DMS 273 (cell line): ENCODE results near the gene MYCL.
"Not testable (repeated sequence)": the region's sequence is repeated elsewhere in the genome, so short reads cannot be mapped to it uniquely, and the experiment has no call there.

Source experiments
- DNase-seq: peaks from one replicate; lab custom pipeline; 2025; ENCODE audit not compliant: unreplicated experiment; lab: John Stamatoyannopoulos, UW

The MYCL gene

GRCh38 chr1:39919545-39919944 lies 17.8 kb upstream of the MYCL start:
- DNase-seq, result peak; percentile 100

DNA sequence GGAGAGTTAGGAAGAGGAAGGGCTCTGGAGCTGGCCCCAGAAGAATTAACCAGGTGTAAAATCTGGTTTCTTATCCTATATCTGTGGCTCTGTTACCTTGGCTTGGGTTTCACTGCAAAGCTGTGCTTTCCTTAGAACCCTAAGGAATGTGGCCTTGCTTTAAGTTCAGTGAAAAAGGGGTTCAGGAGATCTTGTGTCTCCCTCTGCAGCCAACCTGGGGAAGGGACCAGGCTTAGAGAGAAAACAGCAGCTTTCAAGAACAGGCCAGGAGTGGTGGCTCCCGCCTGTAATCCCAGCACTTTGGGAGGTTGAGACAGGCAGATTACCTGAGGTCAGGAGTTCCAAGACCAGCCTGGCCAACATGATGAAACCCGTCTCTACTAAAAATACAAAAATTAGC lies 16.1 kb upstream of the MYCL start:
- DNase-seq, result peak; percentile 97

DNA sequence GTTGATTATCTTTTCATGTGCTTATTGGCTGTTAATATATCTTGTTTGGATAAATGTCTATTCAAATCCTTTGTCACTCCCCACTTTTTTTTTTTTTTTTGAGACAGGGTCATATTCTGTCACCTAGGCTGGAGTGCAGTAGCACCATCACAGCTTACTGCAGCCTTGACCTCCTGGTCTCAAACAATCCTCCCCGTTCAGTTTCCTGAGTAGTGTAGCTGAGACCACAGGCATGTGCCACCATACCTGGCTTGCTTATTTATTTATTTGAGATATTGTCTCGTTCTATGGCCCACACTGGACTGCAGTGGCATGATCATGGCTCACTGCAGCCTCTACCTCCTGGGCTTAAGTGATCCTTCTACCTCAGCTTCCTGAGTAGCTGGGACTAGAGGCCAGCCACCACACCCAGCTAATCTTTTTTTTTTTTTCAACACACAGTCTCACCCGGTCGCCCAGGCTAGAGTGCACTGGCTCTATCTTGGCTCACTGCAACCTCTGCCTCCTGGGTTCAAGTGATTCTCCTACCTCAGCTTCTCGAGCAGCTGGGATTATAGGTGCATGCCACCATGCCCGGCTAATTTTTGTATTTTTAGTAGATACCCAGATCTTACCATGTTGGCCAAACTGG lies 13.9 kb upstream of the MYCL start:
- DNase-seq, result no peak

- not testable (repeated sequence) for DNase-seq
These were observed 11.4 kb upstream of the MYCL start for GRCh38 chr1:39913136-39913535.

- no peak for DNase-seq
These were observed 8.5 kb upstream of the MYCL start for GRCh38 chr1:39910263-39910662.

GRCh38 chr1:39908534-39908933 lies 6.8 kb upstream of the MYCL start:
- no peak for DNase-seq

- DNase-seq, result no peak
These were observed 6.1 kb upstream of the MYCL start for GRCh38 chr1:39907528-39908453.

DNA sequence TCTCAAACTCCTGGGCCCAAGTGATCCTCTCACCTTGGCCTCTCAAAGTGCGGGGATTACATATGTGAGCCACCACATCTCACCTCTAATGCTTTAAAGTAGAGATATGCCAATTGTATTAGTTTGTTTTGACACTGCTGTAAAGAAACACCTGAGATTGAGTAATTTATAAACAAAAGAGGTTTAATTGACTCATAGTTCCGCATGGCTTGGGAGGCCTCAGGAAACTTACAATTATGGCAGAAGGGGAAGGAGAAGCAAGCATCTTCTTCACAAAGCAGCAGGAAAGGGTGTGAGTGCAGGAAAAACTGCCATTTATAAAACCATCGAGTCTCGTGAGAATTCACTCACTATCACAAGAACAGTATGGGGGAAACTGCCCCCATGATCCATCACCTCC lies 3.5 kb upstream of the MYCL start:
- DNase-seq, result no peak

- no peak for DNase-seq
These were observed 717 bp upstream of the MYCL start for GRCh38 chr1:39902460-39902807.

GRCh38 chr1:39901464-39901713 lies 328 bp downstream of the MYCL start:
- no peak for DNase-seq

- DNase-seq, result peak; percentile 100
These were observed 854 bp downstream of the MYCL start for GRCh38 chr1:39900662-39901463.

DNA sequence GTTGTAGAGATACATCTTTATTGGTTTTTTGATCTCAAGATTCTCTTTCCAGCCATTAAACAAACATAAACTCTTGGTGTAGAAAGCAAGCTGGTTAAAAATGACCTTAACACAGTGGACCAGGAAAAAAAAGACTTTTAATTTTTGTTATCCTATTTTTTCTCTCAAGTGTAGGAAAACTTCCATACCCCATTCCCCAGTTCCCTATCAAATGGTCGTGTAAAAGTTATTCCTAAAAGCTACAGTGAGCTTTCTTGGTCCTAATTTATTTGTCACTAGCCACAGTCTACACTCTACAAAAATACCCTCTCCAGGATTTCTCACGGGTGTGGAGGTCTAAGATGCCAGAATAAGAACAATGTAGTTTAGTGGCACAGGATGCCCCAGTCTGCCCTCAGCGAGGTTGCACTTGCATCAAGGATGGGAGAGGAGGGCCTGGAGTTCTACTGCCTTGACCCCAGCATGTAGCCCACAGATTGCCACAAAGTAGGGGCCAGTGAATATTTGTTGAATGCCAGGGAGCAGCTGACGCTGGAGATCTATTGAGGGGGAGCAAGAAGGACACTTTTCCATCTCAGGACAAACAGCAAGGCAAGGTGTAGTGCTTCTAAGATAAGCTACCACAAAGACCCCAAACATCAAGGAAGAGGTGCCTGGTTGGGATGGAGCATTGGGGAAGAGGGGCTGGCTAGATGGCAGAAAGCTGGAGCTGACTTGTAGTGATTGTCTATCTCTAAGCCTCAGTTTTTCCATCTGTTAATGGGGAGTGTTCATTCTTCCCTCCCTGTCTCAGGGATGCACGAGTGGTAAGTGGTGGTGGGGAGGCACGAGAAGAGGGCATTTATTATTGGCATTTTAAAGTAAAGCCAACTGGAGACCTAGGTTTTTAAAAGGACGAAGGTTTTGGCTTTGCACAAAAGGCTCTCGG lies 1.8 kb downstream of the MYCL start:
- peak; percentile 97 for DNase-seq

DNA sequence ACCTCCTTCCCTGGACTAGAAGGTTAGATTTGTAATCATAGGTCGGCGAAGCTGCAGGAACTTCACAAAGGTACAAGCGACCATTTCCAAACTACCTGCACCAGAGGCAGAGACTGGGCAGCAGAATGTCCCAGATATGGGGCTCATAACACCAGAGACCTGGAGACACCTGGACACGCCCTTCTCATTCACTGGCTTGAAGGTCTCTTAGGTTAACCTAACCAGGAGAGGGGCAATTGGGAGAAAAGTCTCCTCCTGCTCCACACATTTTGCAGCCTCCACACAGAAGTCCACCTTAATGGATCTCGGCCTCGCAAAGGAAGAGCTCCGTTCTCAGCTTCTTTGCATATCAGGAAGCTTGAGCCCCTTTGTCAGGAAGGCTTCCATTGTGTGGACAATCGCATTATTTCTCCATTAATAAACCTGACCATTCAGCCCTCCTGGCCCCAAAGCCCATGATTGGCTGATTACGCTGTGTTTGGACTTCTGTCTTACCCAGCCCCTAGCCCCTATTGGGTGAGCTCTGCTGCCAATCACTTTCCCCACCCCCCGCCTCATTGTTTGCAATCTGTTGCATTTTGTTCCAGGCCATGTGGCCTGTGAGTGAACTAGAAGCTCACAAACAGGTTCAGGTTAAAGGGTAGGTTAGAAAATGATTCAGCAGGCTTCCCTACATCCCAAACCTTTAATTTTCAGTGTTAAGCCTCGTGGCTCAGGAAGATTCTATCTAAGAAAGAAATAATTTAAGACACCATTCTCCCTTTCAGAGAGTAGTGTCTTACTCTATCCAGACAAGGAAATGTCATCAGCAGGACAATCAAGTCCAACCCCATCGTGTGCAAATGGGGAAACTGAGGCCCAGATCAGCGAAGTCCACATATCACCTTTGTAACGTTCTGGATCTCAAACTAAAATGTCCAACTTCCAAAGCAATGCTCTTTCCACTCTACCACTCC lies 2.8 kb downstream of the MYCL start:
- peak; percentile 100 for DNase-seq

GRCh38 chr1:39898191-39898590 lies 3.5 kb downstream of the MYCL start:
- DNase-seq, result peak; percentile 96

DNA sequence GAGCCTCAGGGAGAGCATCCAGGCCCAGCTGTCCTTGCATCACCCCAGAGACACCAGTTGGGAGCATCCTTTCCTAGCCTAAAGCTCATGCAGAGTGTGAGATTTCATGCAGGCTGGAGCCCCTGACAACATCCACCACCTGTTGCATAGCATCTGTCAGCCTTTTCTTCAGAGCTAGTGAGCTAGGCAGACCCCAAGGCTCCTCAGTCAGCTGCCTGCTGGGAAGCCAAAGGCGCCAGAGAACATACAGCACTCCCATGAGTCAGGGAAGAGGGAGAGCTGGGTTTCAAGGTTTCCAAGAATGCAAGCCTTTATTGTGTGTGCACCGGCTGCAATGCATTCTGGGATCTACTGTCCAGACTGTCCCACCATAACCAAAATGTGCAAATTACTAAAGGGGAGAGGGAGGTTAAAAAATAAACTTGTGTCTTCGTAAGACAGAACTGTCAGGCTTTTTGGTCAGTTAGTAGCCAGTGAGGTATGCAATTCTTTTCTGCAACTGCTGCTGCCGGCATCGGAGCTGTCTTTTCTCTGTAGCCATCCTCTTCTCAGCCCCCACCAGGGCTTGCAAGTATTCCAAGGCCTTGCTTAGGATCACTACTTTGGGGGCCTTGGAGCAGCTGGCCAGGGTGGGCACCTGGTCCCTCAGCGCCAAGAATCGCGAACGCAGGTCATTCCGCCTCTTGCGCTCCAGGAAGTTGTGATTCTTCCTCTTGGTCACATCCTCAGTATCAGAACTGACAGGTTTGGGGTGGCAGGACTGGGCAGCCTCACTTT lies 4.6 kb downstream of the MYCL start:
- DNase-seq, result peak; percentile 100

DNA sequence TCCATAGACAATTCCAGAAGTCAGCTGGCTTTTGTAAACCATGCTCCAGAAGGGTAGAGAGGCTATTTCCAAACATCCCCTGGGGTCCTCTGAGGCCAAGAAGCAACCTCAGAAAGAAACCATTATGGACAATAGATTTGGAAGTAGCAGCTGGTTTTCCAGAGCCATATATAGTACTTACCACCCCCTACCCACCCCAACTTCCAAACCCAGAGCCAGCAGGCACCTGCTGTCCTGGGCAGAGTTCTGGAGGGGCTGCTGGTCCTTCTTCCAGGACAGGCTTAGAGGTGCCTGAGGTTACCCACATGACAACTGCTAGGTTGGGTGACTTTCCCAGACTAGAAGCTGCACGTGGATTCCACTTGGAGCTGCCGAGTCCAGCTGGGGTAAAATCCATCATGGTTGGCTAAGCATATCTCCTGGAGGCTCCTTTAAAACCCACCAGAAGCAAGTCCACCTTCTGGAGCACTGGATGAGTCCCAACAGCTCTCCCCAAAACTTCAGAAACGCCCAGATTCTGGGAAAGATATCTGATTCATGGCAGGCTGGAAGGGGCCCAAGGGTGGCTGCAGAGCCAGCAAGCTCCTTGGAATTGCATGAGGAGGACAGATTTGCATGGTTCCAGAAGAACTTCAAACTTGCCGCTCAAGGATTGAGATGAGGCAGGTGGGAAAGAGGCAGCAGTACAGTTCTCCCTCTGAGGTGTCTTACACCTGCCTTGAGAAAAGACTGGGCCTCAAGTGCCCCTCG lies 5.8 kb downstream of the MYCL start:
- peak; percentile 96 for DNase-seq

DNA sequence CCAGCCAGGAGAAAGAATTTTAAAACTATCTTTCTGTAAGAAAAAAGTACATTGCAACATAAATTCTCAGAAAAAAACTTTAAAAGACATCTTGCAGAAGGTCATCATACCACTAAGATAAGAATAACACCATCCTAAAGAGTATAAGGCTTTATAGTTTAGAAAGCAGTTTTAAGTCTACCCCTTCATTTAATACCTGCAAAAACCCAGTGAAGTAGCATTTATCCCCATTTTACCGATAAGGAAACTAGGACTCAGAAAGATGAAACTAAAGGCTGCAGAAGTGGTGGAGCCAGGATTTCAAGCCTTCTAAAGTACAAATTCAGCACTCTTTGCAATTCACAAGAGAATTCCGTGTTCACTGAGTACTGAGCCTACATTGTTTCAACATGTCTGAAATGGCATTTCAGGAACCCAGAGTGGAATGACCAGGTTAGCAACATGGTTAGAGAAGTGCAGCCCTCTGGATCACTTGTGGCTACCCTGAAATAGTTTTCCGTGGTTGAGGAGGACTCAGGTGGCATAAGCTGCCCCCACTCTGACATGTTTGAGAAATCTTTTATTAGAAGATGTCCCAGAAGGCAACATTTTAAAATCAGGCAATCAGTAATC lies 6.7 kb downstream of the MYCL start:
- DNase-seq, result no peak
